A549 (cell line): ENCODE measurements around the gene ZNF536. TPM values are rescaled to one million over a fixed set of nuclear protein-coding genes. Genes with fewer than 3 reads are reported as not detected.

Experiments used
- ATAC-seq, 2 experiments: fragments of 200-7000 bp in 1 of 2; fragments of >200 bp in 1 of 2; cut with Nextera tagmentation in 1 of 2; cut with Tn5 transposase in 1 of 2; 3 replicates each; pipeline versions ENCODE4 v1.8.0 to v1.9.1; 2018 to 2020; ENCODE audit warnings: mild to moderate bottlenecking in 1 of 2, moderate library complexity in 1 of 2
- CTCF ChIA-PET: fragments of 300-600 bp; sonication (Branson Sonifier 250); formaldehyde crosslinking; extraction: SDS; loops from one replicate; lab custom pipeline; 2021; ENCODE audit warnings: antibody characterized with exemption, inconsistent platforms; lab: Yijun Ruan, JAX
- POLR2A ChIA-PET: fragments of 350-600 bp; formaldehyde crosslinking; extraction: SDS; loops from one replicate; lab custom pipeline; 2021; ENCODE audit warnings: antibody characterized with exemption, inconsistent platforms; lab: Yijun Ruan, JAX
- DNase-seq, 2 experiments: peaks; one replicate each; pipeline versions ENCODE4 v3.0.0 to v3.0.0-alpha.2; 2011 to 2016; ENCODE audit warnings: low read depth in 1 of 2, low spot score in 1 of 2
- FAIRE-seq: peaks from 2 replicates; lab custom pipeline; 2011; peaks lifted over from hg19 to GRCh38; lab: Jason Lieb, UNC
- H3K27ac ChIP-seq, 2 experiments: fragments of >200 bp; sonication (Bioruptor Twin); formaldehyde crosslinking; 3 replicates each; pipeline ENCODE4 v1.5.1; 2016 to 2017
- H3K4me1 ChIP-seq: fragments of >200 bp; sonication (Bioruptor Twin); formaldehyde crosslinking; 3 replicates; pipeline ENCODE4 v1.6.1; 2016
- H3K4me2 ChIP-seq: fragments of >200 bp; sonication (Bioruptor Twin); formaldehyde crosslinking; 3 replicates; pipeline ENCODE4 v1.6.1; 2016
- H3K4me3 ChIP-seq: fragments of >200 bp; sonication (Bioruptor Twin); formaldehyde crosslinking; 3 replicates; pipeline ENCODE4 v1.5.1; 2016
- H3K9me3 ChIP-seq: fragments of >200 bp; sonication (Bioruptor Twin); formaldehyde crosslinking; 3 replicates; pipeline ENCODE4 v1.6.1; 2016
- CBX2 ChIP-seq: fragments of 200-600 bp; sonication (generic); IDR thresholded peaks from 2 replicates; pipeline ENCODE4 v1.6.1; 2016; ENCODE audit warnings: low read depth, mild to moderate bottlenecking, borderline replicate concordance
- CBX8 ChIP-seq: fragments of 200-600 bp; sonication (generic); IDR thresholded peaks from 2 replicates; pipeline ENCODE4 v1.6.1; 2016
- CEBPB ChIP-seq, 2 experiments: fragments of >200 bp in 1 of 2; sonication (Bioruptor Twin) in 1 of 2; formaldehyde crosslinking in 1 of 2; IDR thresholded peaks; 2 replicates each; pipeline ENCODE4 v1.6.1; 2012 to 2016
- CTCF ChIP-seq: fragments of >200 bp; sonication (Bioruptor Twin); formaldehyde crosslinking; IDR thresholded peaks from 3 replicates; pipeline ENCODE4 v1.5.1; 2016
- ELK1 ChIP-seq: fragments of 150-350 bp; IDR thresholded peaks from 2 replicates; pipeline ENCODE4 v1.6.1; 2014; ENCODE audit warnings: low read depth, mild to moderate bottlenecking, low read length
- ESRRA ChIP-seq: fragments of 150-350 bp; IDR thresholded peaks from 2 replicates; pipeline ENCODE4 v1.6.1; 2014; ENCODE audit warnings: mild to moderate bottlenecking, low read length, borderline replicate concordance
- FOSB ChIP-seq: fragments of 250-450 bp; sonication (Bioruptor Pico); IDR thresholded peaks from 2 replicates; pipeline ENCODE4 v1.5.0; 2020; ENCODE audit warnings: mild to moderate bottlenecking, moderate library complexity
- FOSL2 ChIP-seq, 2 experiments: fragments of 450-650 bp in 1 of 2; fragments of >200 bp in 1 of 2; sonication (Bioruptor Twin) in 1 of 2; formaldehyde crosslinking; IDR thresholded peaks; 2 replicates each; pipeline versions ENCODE4 v1.5.0 to v1.6.1; 2016 to 2020; ENCODE audit warnings: mild to moderate bottlenecking in 1 of 2, moderate library complexity in 1 of 2
- HDAC2 ChIP-seq: fragments of 200-600 bp; sonication (generic); IDR thresholded peaks from 2 replicates; pipeline ENCODE4 v1.6.1; 2016
- MAZ ChIP-seq: fragments of 150-350 bp; IDR thresholded peaks from 2 replicates; pipeline ENCODE4 v1.6.1; 2014; ENCODE audit warnings: antibody characterized with exemption, low read depth, low read length, borderline replicate concordance
- MYC ChIP-seq: IDR thresholded peaks from 2 replicates; pipeline ENCODE4 v1.6.1; 2012; ENCODE audit warnings: mild to moderate bottlenecking, inconsistent platforms, low read length, improper control_type of control experiment, borderline replicate concordance
- NPAS2 ChIP-seq: fragments of 250-450 bp; sonication (Bioruptor Pico); IDR thresholded peaks from 2 replicates; pipeline ENCODE4 v1.8.0; 2022; ENCODE audit warnings: mild to moderate bottlenecking, moderate library complexity, borderline replicate concordance
- RFX5 ChIP-seq: fragments of 450-650 bp; IDR thresholded peaks from 2 replicates; pipeline ENCODE4 v1.7.1; 2014; ENCODE audit warnings: antibody characterized with exemption, mild to moderate bottlenecking, moderate library complexity
- SMC3 ChIP-seq: fragments of >200 bp; sonication (Bioruptor Twin); formaldehyde crosslinking; IDR thresholded peaks from 3 replicates; pipeline ENCODE4 v1.6.1; 2018; ENCODE audit warnings: inconsistent platforms
- TFCP2L1 ChIP-seq: fragments of 250-450 bp; sonication (Bioruptor Pico); IDR thresholded peaks from 2 replicates; pipeline ENCODE4 v1.5.0; 2021; ENCODE audit warnings: mild to moderate bottlenecking
- USF2 ChIP-seq: fragments of 450-650 bp; IDR thresholded peaks from 2 replicates; pipeline ENCODE4 v1.6.1; 2014; ENCODE audit warnings: antibody characterized with exemption
- ZFP36 ChIP-seq: fragments of 450-650 bp; IDR thresholded peaks from 2 replicates; pipeline ENCODE4 v1.6.1; 2014; ENCODE audit warnings: borderline replicate concordance; ENCODE audit not compliant: partially characterized antibody
- ZNF302 ChIP-seq: fragments of 250-450 bp; sonication (Bioruptor Pico); IDR thresholded peaks from 2 replicates; pipeline ENCODE4 v1.9.0; 2021; ENCODE audit warnings: inconsistent platforms, mild to moderate bottlenecking, moderate library complexity
- ZSCAN20 ChIP-seq: fragments of 250-450 bp; sonication (Bioruptor Pico); IDR thresholded peaks from 2 replicates; pipeline ENCODE4 v1.8.0; 2022; ENCODE audit warnings: mild to moderate bottlenecking, moderate library complexity
- WGBS: methylation state at CpG from one replicate; pipeline ENCODE4 v1.1.6; 2017; ENCODE audit errors: missing lambda C conversion rate; 5-methylcytosine and 5-hydroxymethylcytosine counted together
- polyA plus RNA-seq, 4 experiments: library from polyadenylated mRNA; depleted of rRNA in 3 of 4; stranded (reverse); fragments of >200 nt; fragmentation: RNase III in 1 of 4; extraction: RNeasy Plus Mini Kit Qiagen cat#74134 plus additional on column Dnase treatment in 1 of 4; gene quantifications; 2 replicates in 3 of 4; 3 replicates in 1 of 4; pipeline ENCODE4 v1.2.3, GENCODE V29; 2011 to 2017

ZNF536 gene
- polyA plus RNA-seq, 2 of the 4 experiments (the other 2 are of a cell fraction), result not detected

GRCh38 chr19:30402436-30403202, 30.4 kb downstream of the ZNF536 start:
- Histone ChIP-seq H3K9me3 (no peaks in the 10 kb centered on the region), H3K4me3 (no peak overlapping the region), H3K4me2 (no peak overlapping the region), H3K27ac (no peak overlapping the region), H3K4me1 (no peaks in the 10 kb centered on the region)
- TF ChIP-seq FOSB (CRISPR knock-in tag), result no peak
- WGBS, result 31% methylated on average over 15 of the region's 15 CpGs
- ChIA-PET POLR2A (no interaction called here), CTCF (interaction anchor here (0.6 to 1.0 kb wide), 2 partner anchors 117 to 757 kb away, joined by 3 read pairs; no protein-coding TSS in a partner anchor)
- DNase-seq (no peak), FAIRE-seq (peak; percentile 76), ATAC-seq (no peak)

- POLR2A ChIA-PET, result no interaction called here
These were observed 31.2 kb downstream of the ZNF536 start for GRCh38 chr19:30403203-30403985.

GRCh38 chr19:30406220-30407067, 34.3 kb downstream of the ZNF536 start:
- ATAC-seq (peak; percentile 78 to 94; a peak in 5 of 6 replicates), FAIRE-seq (peak; percentile 96), DNase-seq (peak; percentile 56 to 69)
- Histone ChIP-seq H3K9me3 (no peaks in the 10 kb centered on the region), H3K27ac (no peak overlapping the region), H3K4me3 (no peak overlapping the region), H3K4me2 (no peak overlapping the region), H3K4me1 (no peaks in the 10 kb centered on the region)
- POLR2A ChIA-PET, result no interaction called here
- CTCF ChIA-PET, result interaction anchor here (0.8 to 1.7 kb wide), 8 partner anchors 10 to 647 kb away, joined by 3 to 10 read pairs (median 3); no protein-coding TSS in a partner anchor
- 28% methylated on average over 13 of the region's 13 CpGs for WGBS
- TF ChIP-seq FOSB (CRISPR knock-in tag), result no peak
- peak; percentile 40; the same call in 2 of the 3 replicates for TF ChIP-seq SMC3
- TF ChIP-seq ZSCAN20, result no peak
- TF ChIP-seq HDAC2, result no peak
- no peak for TF ChIP-seq CBX2
- TF ChIP-seq ESRRA, result no peak
- TF ChIP-seq USF2, result no peak
- no peak for TF ChIP-seq ZFP36
- no peak for TF ChIP-seq NPAS2 (CRISPR knock-in tag)
- no peak for TF ChIP-seq TFCP2L1 (CRISPR knock-in tag)
- no peak for TF ChIP-seq CBX8
- TF ChIP-seq CTCF, result peak; percentile 38; the same call in 2 of the 3 replicates
- TF ChIP-seq RFX5, result no peak
- TF ChIP-seq MYC, result no peak

More at GRCh38 chr19:30403203-30403985, 31.2 kb downstream of the ZNF536 start:
- FAIRE-seq (no peak), DNase-seq (no peak), ATAC-seq (no peak)
- CTCF ChIA-PET, result interaction anchor here (0.6 kb wide), 1 partner anchor 1716 kb away, joined by 4 read pairs; no protein-coding TSS in a partner anchor
- no peak overlapping the region for H3K27ac ChIP-seq
- H3K4me3 ChIP-seq, result no peak overlapping the region
- no peaks in the 10 kb centered on the region for H3K4me1 ChIP-seq
- H3K4me2 ChIP-seq, result no peak overlapping the region
- no peaks in the 10 kb centered on the region for H3K9me3 ChIP-seq
- TF ChIP-seq MAZ, result no peak
- no peak for TF ChIP-seq CBX8
- TF ChIP-seq ZNF302 (CRISPR knock-in tag), result no peak
- no peak for TF ChIP-seq ZSCAN20
- TF ChIP-seq CTCF, result no peak
- no peak for TF ChIP-seq ELK1
- TF ChIP-seq FOSL2 (IDR thresholded peaks at IDR 0.05), result no peak
- no peak for TF ChIP-seq FOSL2 (CRISPR knock-in tag; IDR thresholded peaks at IDR 0.05)
- TF ChIP-seq CEBPB (IDR thresholded peaks at IDR 0.05), result no peak
- no peak for TF ChIP-seq FOSB (CRISPR knock-in tag)
- WGBS, result 23% methylated on average over 12 of the region's 12 CpGs
